Stimulated activated CD8-positive, alpha-beta memory T cell treated with anti-CD3 and anti-CD28 coated beads, Interleukin-15, amount 100 ng/mL, for 48 hours (primary cell): Measurements from ENCODE around the gene C15orf39.
"Not testable (repeated sequence)": the region's sequence is repeated elsewhere in the genome, so short reads cannot be mapped to it uniquely, and the experiment has no call there.

Experiments
- DNase-seq, 2 donors: peaks; one replicate each; pipeline ENCODE4 v3.0.0-alpha.2; 2020; ENCODE audit warnings: low read depth in 2 of 2

The C15orf39 gene

DNA sequence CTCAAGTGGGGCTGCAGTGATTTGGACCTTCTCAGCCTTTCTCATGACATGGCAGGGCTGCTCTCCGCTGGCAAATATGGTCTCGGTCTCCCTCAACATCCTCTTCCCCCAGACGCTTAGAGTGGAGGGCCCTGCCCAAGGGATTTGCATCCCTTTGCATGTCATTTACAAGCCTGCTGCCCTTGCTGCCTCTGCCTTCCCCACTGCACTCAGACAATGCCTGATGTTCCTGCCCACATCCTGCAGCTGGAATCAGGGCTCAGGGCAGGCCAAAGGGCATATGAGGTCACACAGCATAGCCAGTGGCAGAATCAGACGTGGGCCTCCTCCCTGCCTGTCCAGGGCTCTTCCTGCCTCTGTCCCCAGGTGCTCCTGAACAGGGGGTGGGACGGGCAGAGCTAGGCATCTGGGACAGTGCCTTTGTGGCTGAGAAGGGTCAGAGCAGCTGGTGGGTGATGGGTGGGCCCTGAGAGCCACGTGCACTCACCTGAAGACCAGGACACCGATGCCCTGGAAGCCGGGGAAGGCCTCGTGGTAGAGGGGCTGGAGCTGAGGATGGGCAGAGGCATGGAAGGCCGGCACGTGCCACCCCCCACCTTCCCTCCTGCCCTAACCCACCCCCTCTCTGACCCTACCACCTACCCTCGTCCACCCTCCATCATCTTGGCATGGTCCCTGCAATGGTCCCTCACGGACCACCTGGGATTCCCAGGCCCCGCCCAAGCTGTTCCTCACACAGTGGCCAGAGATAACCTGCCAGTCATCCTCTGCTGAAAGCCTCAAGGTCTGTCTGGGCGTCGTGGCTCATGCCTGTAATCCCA is 29.1 kb downstream of the C15orf39 start:
- no peak for DNase-seq

- no peak for DNase-seq
These were observed 30.2 kb downstream of the C15orf39 start for GRCh38 chr15:75231836-75232235.

DNA sequence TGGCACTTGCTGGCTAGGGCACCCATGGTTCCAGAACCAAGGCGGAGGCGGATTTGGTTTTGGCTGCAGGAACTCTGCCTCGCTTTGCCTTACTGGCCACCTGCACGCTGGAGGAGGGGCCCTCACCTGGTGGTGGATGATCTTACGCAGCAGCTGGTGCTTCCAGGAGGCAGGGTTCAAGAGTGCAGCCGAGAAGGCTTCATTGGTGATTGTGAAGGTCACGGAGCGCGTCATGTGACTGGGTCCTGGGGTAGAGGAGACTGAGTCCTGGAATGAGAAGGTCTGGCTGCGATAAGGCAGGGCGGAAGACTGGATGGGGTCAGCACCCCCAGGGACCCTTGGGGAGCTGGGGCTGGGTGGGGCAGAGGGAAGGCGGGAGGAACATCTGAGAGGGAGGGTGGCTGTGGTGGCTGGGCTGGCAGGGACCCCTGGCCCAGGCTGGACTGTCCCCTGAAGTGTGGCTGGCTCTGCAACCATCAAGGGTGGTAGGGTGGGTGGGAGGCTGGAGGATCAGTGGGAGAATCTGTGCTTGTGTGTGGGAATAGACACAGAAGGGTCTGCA is 30.7 kb downstream of the C15orf39 start:
- DNase-seq, result no peak

- DNase-seq, result no peak
These were observed 31.3 kb downstream of the C15orf39 start for GRCh38 chr15:75232826-75233503.

DNA sequence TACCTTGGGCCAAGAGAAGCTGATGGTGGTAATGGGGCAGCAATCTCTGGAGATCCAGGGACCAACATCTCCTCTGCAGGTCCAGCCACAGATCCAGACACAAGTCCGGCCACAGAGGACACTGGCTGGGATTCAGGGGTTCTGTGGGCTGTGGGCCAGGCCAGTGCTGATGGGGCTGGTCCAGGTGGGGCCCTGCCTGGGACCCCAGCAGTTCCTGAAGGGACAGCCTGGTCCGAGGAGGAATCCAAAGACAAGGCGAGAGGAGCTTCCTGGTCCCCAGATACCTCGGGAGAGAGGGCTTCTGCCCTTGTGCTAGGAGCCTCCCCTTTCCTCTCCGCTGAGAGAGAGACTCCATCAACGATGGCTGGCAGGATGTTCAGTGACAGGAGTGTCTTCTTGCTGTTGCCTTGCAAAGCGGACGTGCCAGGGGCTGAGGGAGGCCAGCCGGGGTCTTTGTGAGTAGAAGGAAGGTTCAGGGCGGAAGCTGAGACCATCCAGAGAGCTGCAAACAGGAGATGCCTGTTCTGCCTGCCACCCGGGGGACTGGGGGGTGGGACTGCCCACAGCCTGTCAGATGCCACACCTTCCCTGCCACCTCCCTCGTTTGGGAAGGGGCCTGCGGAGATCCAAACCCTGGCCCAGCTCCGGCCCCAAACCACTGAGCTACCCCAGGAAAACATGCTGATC is 32.0 kb downstream of the C15orf39 start:
- DNase-seq, result no peak

DNA sequence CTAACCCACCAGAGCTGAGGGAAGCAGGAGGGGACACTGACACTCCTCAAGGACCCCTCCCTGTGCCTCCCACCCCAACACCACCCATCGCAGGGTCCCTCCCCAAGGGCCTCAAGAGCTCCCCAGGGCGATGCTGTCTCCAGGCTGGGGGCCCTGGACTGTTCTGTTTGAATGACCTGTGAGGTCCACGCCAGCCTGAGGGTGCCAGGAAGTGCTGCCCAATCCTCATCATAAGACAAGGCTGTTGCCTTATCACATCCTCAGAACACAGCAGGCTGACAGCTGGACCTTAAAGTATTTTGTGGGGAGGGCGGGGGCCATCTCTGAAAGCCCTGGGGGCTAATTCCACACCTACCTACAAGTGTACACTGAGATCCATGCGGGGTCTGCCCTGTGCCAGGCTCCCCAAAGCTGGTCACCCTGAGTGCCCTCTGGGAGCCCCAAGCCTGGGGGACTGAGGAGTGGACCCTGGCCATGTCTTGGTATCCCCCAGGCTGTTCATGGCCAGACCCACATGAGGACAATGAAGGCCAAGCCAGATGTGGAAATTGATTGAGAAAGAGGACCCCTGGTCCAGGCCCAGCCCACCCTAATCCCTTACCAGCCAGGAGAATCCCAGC is 32.6 kb downstream of the C15orf39 start:
- DNase-seq, result no peak

DNA sequence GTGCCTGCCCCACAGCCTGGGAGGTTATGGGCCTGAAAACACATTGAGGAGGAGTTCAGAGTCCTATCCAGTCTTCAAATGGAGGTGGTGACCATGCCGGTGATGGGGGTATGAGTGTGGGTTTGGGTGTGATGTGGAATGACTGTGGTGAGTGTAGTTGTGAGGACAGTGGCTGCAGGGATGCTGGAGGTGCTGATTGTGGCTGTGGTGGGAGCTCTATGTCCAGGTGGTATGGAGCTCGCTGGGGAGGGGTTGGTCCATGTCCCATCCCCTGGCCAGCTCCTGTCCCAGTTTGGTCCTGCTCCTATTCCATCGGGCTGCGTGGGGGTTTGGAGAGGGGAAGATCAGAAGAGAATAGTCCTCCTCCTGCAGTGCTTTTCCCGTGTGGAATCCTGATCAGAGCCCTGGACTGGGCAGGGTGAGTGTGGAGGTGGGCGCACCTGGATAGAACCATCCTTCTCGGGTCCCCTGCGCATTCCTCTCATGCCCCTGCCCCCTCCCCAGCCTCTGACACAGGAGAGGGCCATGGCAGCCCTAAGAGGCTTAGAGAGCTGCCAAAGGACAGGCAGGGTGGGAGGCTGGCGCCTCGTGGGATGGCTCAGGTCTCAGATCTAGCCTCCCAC is 33.5 kb downstream of the C15orf39 start:
- no peak for DNase-seq

- no peak for DNase-seq
These were observed 34.4 kb downstream of the C15orf39 start for GRCh38 chr15:75235760-75236729.

- no peak for DNase-seq
These were observed 35.8 kb downstream of the C15orf39 start for GRCh38 chr15:75237316-75237982.

- no peak for DNase-seq
These were observed 36.5 kb downstream of the C15orf39 start for GRCh38 chr15:75238150-75238549.

DNA sequence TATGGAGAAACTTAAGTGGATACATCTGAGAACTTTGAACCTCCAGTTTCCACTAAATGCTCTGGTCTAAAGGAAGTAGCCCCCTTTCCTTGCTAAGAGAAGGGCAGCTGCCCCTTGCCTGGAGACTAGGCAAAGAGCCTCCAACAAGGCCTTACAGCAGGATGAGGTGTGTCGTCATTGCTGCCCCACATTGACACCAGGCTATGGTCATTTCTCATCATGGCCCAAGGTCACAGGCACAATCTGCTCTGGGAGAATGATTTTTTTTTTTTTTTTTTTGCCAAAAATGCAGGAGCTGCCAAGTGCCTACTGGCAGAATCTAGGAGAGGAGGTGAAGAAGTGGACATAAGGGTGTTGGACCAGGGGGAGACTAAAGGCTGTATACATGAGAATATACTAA is 44.1 kb downstream of the C15orf39 start:
- not testable (repeated sequence) for DNase-seq

- DNase-seq, result not testable (repeated sequence)
These were observed 47.3 kb downstream of the C15orf39 start for GRCh38 chr15:75248991-75249390.

DNA sequence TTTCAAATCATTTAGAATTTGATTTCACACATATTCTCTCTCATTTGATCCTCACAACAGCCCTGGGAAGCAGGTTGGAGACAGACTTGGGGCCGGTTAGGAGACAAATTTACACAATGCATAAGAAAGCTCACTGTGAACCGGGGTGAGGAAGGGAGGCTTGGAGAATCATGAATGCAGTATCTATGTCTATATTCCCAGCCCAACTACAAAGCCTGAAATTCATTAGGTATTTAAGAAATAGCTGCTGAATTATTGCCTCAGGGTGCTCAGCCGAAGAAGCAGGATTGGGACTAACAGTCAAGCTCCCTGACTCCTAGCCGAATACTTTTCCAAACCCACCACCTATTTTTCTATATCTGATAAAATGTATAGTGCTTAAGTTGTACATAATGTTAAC is 48.0 kb downstream of the C15orf39 start:
- no peak for DNase-seq

DNA sequence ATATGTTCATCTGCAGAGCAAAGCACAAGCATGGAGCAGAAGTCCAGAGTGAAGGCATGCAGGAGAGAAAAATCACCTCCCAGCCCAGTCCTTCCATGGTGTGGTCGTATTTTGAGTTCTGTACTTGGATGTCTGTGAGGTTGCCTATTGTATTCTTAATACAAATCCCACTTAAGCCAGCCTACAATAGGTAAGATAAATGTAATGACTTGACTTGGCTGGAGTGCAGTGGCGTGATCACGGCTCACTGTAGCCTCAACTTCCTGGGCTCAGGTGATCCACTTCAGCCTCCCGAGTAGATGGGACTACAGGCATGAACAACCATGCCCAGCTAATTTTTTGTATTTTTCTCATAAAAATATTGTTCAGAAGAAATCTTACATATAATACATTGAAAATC is 49.7 kb downstream of the C15orf39 start:
- not testable (repeated sequence) for DNase-seq

GRCh38 chr15:75252285-75252684 is 50.6 kb downstream of the C15orf39 start:
- DNase-seq, result not testable (repeated sequence)

GRCh38 chr15:75258034-75258433 is 56.4 kb downstream of the C15orf39 start, which contains the start of gene GOLGA6C:
GOLGA6C (plus strand) TSS chr15:75258334; CDS start chr15:75258599, 265 bp downstream.
- DNase-seq, result not testable (repeated sequence)

DNA sequence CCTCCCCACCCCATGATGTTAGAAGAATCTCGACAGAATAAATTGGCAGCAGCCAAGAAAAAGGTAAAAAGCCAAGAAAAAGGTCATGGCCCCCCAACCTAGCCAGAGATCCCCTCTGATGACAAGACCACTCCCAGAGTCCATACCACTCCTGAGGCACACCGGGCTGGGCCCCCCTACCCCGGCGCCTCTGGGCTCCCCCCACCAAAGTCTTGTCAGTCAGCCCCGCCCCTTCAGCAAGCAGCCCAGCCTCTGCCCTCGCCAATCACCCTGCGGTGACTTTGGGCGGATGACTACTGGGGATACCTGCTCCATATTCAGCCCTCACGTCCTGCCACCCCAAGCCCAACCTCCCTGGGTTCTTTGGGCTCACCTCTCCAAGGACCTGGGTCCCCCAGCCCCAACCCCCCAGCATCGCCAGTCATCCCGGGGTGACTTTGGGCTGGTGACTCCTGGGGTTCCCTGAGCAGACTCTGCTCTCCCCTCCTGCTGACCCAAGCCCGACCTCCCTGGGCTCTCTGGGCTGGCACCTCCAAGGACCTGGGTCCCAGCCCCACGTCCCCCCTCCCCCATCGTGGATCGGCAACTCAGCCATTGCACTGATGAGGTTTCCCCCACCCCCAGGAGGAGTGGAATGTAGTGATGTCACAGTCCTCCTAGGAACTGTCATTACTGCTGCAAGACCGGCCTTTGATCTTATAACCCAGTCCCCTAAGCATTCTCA is 57.1 kb downstream of the C15orf39 start:
- DNase-seq, result not testable (repeated sequence)

DNA sequence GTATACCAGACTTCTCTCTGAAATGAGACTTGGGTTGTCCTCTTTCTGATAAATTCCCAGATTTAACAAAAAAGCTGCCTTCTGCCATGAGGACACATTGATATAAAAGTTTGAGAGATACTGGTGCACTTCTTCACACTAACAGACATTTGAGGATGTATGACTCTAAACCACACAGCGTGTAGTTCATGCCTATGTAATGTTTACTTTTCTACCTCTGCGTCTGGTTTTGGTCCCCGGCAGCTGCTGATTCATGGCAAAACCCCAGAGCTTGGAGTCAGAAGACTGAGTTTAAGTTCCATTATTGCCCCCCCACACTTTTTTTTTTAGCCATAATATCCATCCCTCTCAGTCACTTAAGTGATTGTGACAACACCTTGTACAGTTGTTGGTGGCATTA is 58.2 kb downstream of the C15orf39 start:
- not testable (repeated sequence) for DNase-seq
